K562 (cell line): Measurements from ENCODE around the gene SOX18. TPM values are rescaled to one million over a fixed set of nuclear protein-coding genes. Genes with fewer than 3 reads are reported as not detected.

Source experiments
- ATAC-seq: fragments of 200-7000 bp; cut with Tn5 transposase; 3 replicates; pipeline ENCODE4 v1.9.1; 2020; ENCODE audit warnings: moderate library complexity
- BruUV-seq: library from RNA; stranded (reverse); fragments of 400-500 nt; replicated peaks from 2 replicates; lab custom pipeline; 2021; lab: Mats Ljungman, UMichigan
- CTCF ChIA-PET: fragments of 300-600 bp; formaldehyde crosslinking; extraction: SDS; loops from one replicate; lab custom pipeline; 2021; ENCODE audit warnings: low intra/inter-chr PET ratio; lab: Yijun Ruan, JAX
- POLR2A ChIA-PET: fragments of 300-600, 350-650 bp; sonication (Branson Sonifier 250); formaldehyde crosslinking; extraction: SDS; loops from one replicate; lab custom pipeline; 2021; ENCODE audit warnings: antibody characterized with exemption, inconsistent platforms; lab: Yijun Ruan, JAX
- DNase-seq, 4 experiments: peaks; one replicate each; pipeline versions ENCODE4 v3.0.0 to v3.0.0-alpha.2; 2011 to 2018; ENCODE audit warnings: low spot score in 3 of 4, mixed read lengths in 3 of 4; ENCODE audit errors: extremely low read depth in 1 of 4
- FAIRE-seq: peaks from 2 replicates; lab custom pipeline; 2011; peaks lifted over from hg19 to GRCh38; lab: Jason Lieb, UNC
- H2AFZ ChIP-seq: 2 replicates; pipeline ENCODE4 v1.6.0; 2011; ENCODE audit warnings: low read depth, low read length, control low read depth, inconsistent platforms
- H3K27ac ChIP-seq: fragments of 200-600 bp; 3 replicates; pipeline ENCODE4 v1.8.0; 2011; ENCODE audit warnings: low read depth, mild to moderate bottlenecking, control low read depth, inconsistent platforms, low read length, moderate library complexity, mixed read lengths; ENCODE audit errors: extremely low read depth
- H3K27me3 ChIP-seq, 2 experiments: fragments of 300-600 bp in 1 of 2; 2 replicates in 1 of 2; 3 replicates in 1 of 2; pipeline versions ENCODE4 v1.6.0 to v1.8.0; 2011; ENCODE audit warnings: inconsistent platforms in 2 of 2, low read length in 2 of 2, mild to moderate bottlenecking in 1 of 2, mixed read lengths in 1 of 2, moderate library complexity in 1 of 2; ENCODE audit not compliant: control insufficient read depth in 2 of 2, insufficient read depth in 2 of 2
- H3K36me3 ChIP-seq: fragments of 300-600 bp; 3 replicates; pipeline ENCODE4 v1.8.0; 2011; ENCODE audit warnings: mild to moderate bottlenecking, low read length, inconsistent platforms; ENCODE audit not compliant: control insufficient read depth, insufficient read depth
- H3K4me1 ChIP-seq, 2 experiments: fragments of 200-600 bp in 1 of 2; replicated peaks in 1 of 2; 2 replicates in 1 of 2; 3 replicates in 1 of 2; pipeline versions ENCODE4 v1.5.1 to v1.8.0; 2011; ENCODE audit warnings: inconsistent platforms in 2 of 2, low read length in 2 of 2, mild to moderate bottlenecking in 1 of 2, mixed read lengths in 1 of 2, moderate library complexity in 1 of 2; ENCODE audit not compliant: control insufficient read depth in 2 of 2, insufficient read depth in 2 of 2
- H3K4me2 ChIP-seq: 2 replicates; pipeline ENCODE4 v1.6.1; 2011; ENCODE audit warnings: low read length, control low read depth, inconsistent platforms, mixed read lengths; ENCODE audit not compliant: insufficient read depth
- H3K4me3 ChIP-seq: fragments of 200-600 bp; sonication (generic), shearing (Covaris generic); 2 replicates; pipeline ENCODE4 v1.5.1; 2016; ENCODE audit warnings: control low read depth, inconsistent platforms
- H3K79me2 ChIP-seq: fragments of 200-600 bp; 3 replicates; pipeline ENCODE4 v1.8.0; 2011; ENCODE audit warnings: low read length, inconsistent platforms; ENCODE audit not compliant: control insufficient read depth, insufficient read depth
- H3K9ac ChIP-seq, 2 experiments: 2 replicates each; pipeline versions ENCODE4 v1.6.0 to v1.6.1; 2011; ENCODE audit warnings: low read depth in 2 of 2, low read length in 2 of 2, control low read depth in 1 of 2, inconsistent platforms in 1 of 2, mild to moderate bottlenecking in 1 of 2, mixed read lengths in 1 of 2; ENCODE audit not compliant: insufficient read depth in 1 of 2
- H3K9me1 ChIP-seq: one replicate; pipeline ENCODE4 v1.6.0; 2011; ENCODE audit warnings: inconsistent platforms, mild to moderate bottlenecking, low read length, moderate library complexity; ENCODE audit not compliant: control insufficient read depth, insufficient read depth
- H3K9me3 ChIP-seq: replicated peaks from 2 replicates; pipeline ENCODE4 v1.5.1; 2011; ENCODE audit warnings: low read depth, low read length, inconsistent platforms; ENCODE audit not compliant: control insufficient read depth, insufficient read depth
- H4K20me1 ChIP-seq: replicated peaks from 2 replicates; pipeline ENCODE4 v1.6.1; 2011; ENCODE audit warnings: low read length, inconsistent platforms, mixed read lengths; ENCODE audit not compliant: control insufficient read depth, insufficient read depth
- ARID2 ChIP-seq: fragments of 450-650 bp; IDR thresholded peaks from 2 replicates; pipeline ENCODE4 v1.6.1; 2017; ENCODE audit warnings: antibody characterized with exemption, mild to moderate bottlenecking
- DNMT1 ChIP-seq: fragments of 450-650 bp; IDR thresholded peaks from 2 replicates; pipeline ENCODE4 v1.6.1; 2016; ENCODE audit warnings: antibody characterized with exemption, mild to moderate bottlenecking
- E2F5 ChIP-seq: sonication (generic); formaldehyde crosslinking; IDR thresholded peaks from 2 replicates; pipeline ENCODE4 v1.8.0; 2022; ENCODE audit warnings: mild to moderate bottlenecking, missing genetic modification reagents
- RBM39 ChIP-seq: fragments of 200-400 bp; formaldehyde crosslinking; optimal IDR thresholded peaks from 2 replicates; pipeline ENCODE3; 2018; ENCODE audit warnings: low read depth, low read length
- RHOXF2B ChIP-seq: fragments of 250-450 bp; sonication (Bioruptor Pico); conservative IDR thresholded peaks from 2 replicates; pipeline ENCODE4 v1.5.1; 2021
- USF2 ChIP-seq: sonication (generic); formaldehyde crosslinking; IDR thresholded peaks from 2 replicates; pipeline ENCODE4 v1.5.0; 2020; ENCODE audit warnings: missing genetic modification reagents
- WGBS: fragments of 100-300 bp; shearing (Covaris generic); methylation state at CpG from one replicate; pipeline ENCODE4 v1.1.6; 2016; ENCODE audit warnings: low coverage, mixed read lengths; ENCODE audit not compliant: insufficient coverage; ENCODE audit errors: missing lambda C conversion rate; 5-methylcytosine and 5-hydroxymethylcytosine counted together
- in situ Hi-C: fragments of 300-500 bp; cut with MboI; formaldehyde crosslinking; loops from 4 replicates; pipeline ENCODE4 v1.15.0; 2018; ENCODE audit warnings: inconsistent platforms, mixed read lengths
- intact Hi-C: fragments of 100-400 bp; cut with micrococcal nuclease; formaldehyde crosslinking; loops from 2 replicates; pipeline ENCODE4 v1.14.2; 2022
- polyA plus RNA-seq, 8 experiments: library from polyadenylated mRNA; depleted of rRNA in 4 of 8; stranded (reverse) in 5 of 8; unstranded in 3 of 8; fragments of >200 nt; fragmentation: Nextera tagmentation in 2 of 8; fragmentation: Illumina TruSeq in 1 of 8; extraction: Ambion mirVana in 2 of 8; extraction: Trizol in 1 of 8; gene quantifications; 2 replicates each; pipeline versions ENCODE4 v1.2.1 to v1.2.3, GENCODE V29; 2011 to 2014; ENCODE audit warnings: inconsistent platforms in 1 of 8, missing spikeins in 1 of 8
- total RNA-seq, 7 experiments: library from RNA; depleted of rRNA in 6 of 7; stranded (reverse); fragments of >200 nt in 6 of 7; fragmentation: Illumina TruSeq in 2 of 7; extraction: Trizol in 2 of 7; gene quantifications; 2 replicates each; pipeline versions ENCODE4 v1.2.1 to v1.2.3, GENCODE V29; 2011 to 2021; ENCODE audit warnings: low replicate concordance in 1 of 7
- TF ChIP-seq, protein P1 (sequence below): fragments of 450-650 bp; IDR thresholded peaks from 2 replicates; pipeline ENCODE4 v1.6.1; 2016; ENCODE audit warnings: missing biosample characterization, missing genetic modification characterization

SOX18 gene
- total and polyA plus RNA-seq, 9 of the 15 experiments (the other 6 are each of a cell fraction or from before 2014, with no cell fraction given), result 0.15 to 19.8 (median 0.33) TPM

DNA sequence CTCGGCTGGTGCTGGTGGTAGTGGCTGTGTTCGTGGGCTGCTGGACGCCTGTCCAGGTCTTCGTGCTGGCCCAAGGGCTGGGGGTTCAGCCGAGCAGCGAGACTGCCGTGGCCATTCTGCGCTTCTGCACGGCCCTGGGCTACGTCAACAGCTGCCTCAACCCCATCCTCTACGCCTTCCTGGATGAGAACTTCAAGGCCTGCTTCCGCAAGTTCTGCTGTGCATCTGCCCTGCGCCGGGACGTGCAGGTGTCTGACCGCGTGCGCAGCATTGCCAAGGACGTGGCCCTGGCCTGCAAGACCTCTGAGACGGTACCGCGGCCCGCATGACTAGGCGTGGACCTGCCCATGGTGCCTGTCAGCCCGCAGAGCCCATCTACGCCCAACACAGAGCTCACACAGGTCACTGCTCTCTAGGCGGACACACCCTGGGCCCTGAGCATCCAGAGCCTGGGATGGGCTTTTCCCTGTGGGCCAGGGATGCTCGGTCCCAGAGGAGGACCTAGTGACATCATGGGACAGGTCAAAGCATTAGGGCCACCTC lies 49.1 kb upstream of the SOX18 start:
- no peak overlapping the region for H3K27ac ChIP-seq
- no peak overlapping the region for H3K4me2 ChIP-seq
- no peaks in the 10 kb centered on the region for H3K36me3 ChIP-seq
- no peak overlapping the region for H3K4me3 ChIP-seq
- 11% methylated on average over 26 of the region's 28 CpGs for WGBS
- no peaks in the 10 kb centered on the region for H3K9me3 ChIP-seq
- no peak for DNase-seq
- peaks cover 7% of the 10 kb centered on the region; the same call in 1 of the 2 replicates for H4K20me1 ChIP-seq
- ChIA-PET CTCF (no interaction called here), POLR2A (interaction anchor here (1.0 kb wide), 1 partner anchor 57 kb away, joined by 3 read pairs; no protein-coding TSS in a partner anchor)
- H3K27me3 ChIP-seq, result peaks cover 32 to 54% of the 10 kb centered on the region in 2 experiments
- no peak for ATAC-seq
- H2AFZ ChIP-seq, result no peak overlapping the region
- TF ChIP-seq E2F5, result no peak
- no peak for TF ChIP-seq ARID2
- TF ChIP-seq RBM39, result no peak
- TF ChIP-seq, protein P1, sequence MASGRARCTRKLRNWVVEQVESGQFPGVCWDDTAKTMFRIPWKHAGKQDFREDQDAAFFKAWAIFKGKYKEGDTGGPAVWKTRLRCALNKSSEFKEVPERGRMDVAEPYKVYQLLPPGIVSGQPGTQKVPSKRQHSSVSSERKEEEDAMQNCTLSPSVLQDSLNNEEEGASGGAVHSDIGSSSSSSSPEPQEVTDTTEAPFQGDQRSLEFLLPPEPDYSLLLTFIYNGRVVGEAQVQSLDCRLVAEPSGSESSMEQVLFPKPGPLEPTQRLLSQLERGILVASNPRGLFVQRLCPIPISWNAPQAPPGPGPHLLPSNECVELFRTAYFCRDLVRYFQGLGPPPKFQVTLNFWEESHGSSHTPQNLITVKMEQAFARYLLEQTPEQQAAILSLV, result no peak
- TF ChIP-seq USF2 (CRISPR knock-in tag), result no peak
- no peak for TF ChIP-seq RHOXF2B (CRISPR knock-in tag)
- no peak for TF ChIP-seq DNMT1
- no peaks in the 10 kb centered on the region for H3K79me2 ChIP-seq
- FAIRE-seq, result no peak
- in situ Hi-C loops, result no loop called here
- no peak overlapping the region for H3K9ac ChIP-seq
- peaks cover 0 to 19% of the 10 kb centered on the region in 2 experiments; a peak in 3 of 5 replicates for H3K4me1 ChIP-seq
- no TSS peak for BruUV-seq
- intact Hi-C loops, result no loop called here
- no peaks in the 10 kb centered on the region for H3K9me1 ChIP-seq
